Peyer's patch (tissue), 4 donors: ENCODE data around the gene CD226.

Experiments
- CTCF ChIP-seq, 6 experiments: fragments of 450-650 bp in 4 of 6; fragments of 200-600 bp in 2 of 6; sonication (generic) in 1 of 6; IDR thresholded peaks; one replicate each; pipeline ENCODE4 v1.5.1; 2017 to 2019; ENCODE audit warnings: antibody characterized with exemption in 6 of 6, mild to moderate bottlenecking in 3 of 6, moderate library complexity in 1 of 6
- POLR2A ChIP-seq, 2 donors: fragments of 450-650 bp; IDR thresholded peaks; one replicate each; pipeline ENCODE4 v1.5.1; 2017; ENCODE audit warnings: antibody characterized with exemption in 2 of 2, mild to moderate bottlenecking in 2 of 2, moderate library complexity in 2 of 2

GRCh38 chr18:69980982-69981804 is 33.5 kb upstream of the CD226 start:
- TF ChIP-seq CTCF (IDR thresholded peaks at IDR 0.05): no peak
- TF ChIP-seq POLR2A (IDR thresholded peaks at IDR 0.05): no peak
